ENCODE measurements around the gene TUBB2B. TPM values are rescaled to one million over a fixed set of nuclear protein-coding genes. Genes with fewer than 3 reads are reported as not detected.
"Not testable (repeated sequence)": the region's sequence is repeated elsewhere in the genome, so short reads cannot be mapped to it uniquely, and the experiment has no call there.

The TUBB2B gene
- total and polyA plus RNA-seq, 4 donors = 0.85 to 4.3 (median 2.6) TPM

DNA sequence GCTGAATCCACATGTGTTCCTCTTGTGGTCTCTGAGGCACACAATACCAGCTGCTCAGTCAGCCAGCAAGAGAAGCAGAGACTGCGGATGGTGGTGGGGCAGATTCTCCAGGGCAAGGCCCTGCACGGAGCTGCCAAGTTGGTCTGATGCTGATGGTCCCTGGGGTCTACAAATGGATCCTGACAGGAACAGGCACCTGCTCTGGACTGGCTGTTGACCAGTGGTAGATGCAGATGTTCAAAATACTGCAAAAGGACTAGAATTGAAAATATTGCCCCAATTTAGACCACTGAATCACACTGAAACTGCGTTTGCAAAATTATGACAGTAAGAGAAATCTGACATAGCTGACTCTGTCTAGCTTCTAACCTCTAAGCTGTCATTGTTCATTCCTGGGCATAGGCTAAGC lies 40.5 kb downstream of the TUBB2B start:
- DNase-seq (no peak), ATAC-seq (ENCODE audit: insufficient read depth, low FRiP score) (no peak)
- no peaks in the 10 kb centered on the region for H3K27me3 ChIP-seq (ENCODE audit: control insufficient read depth in 3 of 3, insufficient read depth in 3 of 3, low read length in 2 of 3)
- H3K36me3 ChIP-seq (ENCODE audit: control insufficient read depth in 4 of 4, insufficient read depth in 4 of 4, low read length in 4 of 4) = no peaks in the 10 kb centered on the region
- TF ChIP-seq, protein P1, sequence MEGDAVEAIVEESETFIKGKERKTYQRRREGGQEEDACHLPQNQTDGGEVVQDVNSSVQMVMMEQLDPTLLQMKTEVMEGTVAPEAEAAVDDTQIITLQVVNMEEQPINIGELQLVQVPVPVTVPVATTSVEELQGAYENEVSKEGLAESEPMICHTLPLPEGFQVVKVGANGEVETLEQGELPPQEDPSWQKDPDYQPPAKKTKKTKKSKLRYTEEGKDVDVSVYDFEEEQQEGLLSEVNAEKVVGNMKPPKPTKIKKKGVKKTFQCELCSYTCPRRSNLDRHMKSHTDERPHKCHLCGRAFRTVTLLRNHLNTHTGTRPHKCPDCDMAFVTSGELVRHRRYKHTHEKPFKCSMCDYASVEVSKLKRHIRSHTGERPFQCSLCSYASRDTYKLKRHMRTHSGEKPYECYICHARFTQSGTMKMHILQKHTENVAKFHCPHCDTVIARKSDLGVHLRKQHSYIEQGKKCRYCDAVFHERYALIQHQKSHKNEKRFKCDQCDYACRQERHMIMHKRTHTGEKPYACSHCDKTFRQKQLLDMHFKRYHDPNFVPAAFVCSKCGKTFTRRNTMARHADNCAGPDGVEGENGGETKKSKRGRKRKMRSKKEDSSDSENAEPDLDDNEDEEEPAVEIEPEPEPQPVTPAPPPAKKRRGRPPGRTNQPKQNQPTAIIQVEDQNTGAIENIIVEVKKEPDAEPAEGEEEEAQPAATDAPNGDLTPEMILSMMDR (IDR thresholded peaks at IDR 0.05; ENCODE audit: control extremely low read depth, extremely low read depth) = no peak
- no peaks in the 10 kb centered on the region for H3K4me1 ChIP-seq (ENCODE audit: control insufficient read depth in 5 of 5, insufficient read depth in 5 of 5, low read length in 5 of 5)
- H3K9me3 ChIP-seq (ENCODE audit: control insufficient read depth in 4 of 4, insufficient read depth in 3 of 4, low read length in 3 of 4) = no peaks in the 10 kb centered on the region
- H3K27ac ChIP-seq (ENCODE audit: low read depth in 1 of 2, low read length in 1 of 2) = no peak overlapping the region
- H3K4me3 ChIP-seq = no peak overlapping the region
- 94 to 96% methylated on average over 3 of the region's 3 CpGs for WGBS, 2 donors
- H3K9ac ChIP-seq (ENCODE audit: insufficient read depth in 1 of 2, low read length in 2 of 2) = no peak overlapping the region

DNA sequence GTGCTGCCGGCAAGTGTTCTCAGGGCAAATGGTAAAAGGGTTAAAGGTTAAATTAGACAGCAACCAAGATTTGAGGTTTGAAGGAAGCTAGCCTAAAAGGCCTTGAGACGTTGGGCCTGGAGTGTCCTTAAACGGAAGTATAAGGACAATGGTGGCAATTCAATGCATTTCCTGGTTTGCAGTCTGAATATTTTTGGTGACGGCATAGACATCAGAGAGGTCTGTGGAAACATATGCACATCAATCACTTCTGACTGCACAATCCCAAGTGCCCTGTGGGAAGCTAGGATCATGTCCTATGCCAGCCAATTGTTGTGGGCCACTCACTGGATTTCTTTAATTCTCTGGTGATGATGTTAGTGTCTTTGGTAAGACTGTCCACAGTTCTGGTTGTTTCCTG lies 44.4 kb downstream of the TUBB2B start:
- no peaks in the 10 kb centered on the region for H3K4me1 ChIP-seq (ENCODE audit: control insufficient read depth in 5 of 5, insufficient read depth in 5 of 5, low read length in 5 of 5)
- DNase-seq (peak in 2 of 3 donors; percentile 14 to 36), ATAC-seq (ENCODE audit: insufficient read depth, low FRiP score) (no peak)
- no peak overlapping the region for H3K9ac ChIP-seq (ENCODE audit: insufficient read depth in 1 of 2, low read length in 2 of 2)
- no peak overlapping the region for H3K4me3 ChIP-seq
- no peaks in the 10 kb centered on the region for H3K36me3 ChIP-seq (ENCODE audit: control insufficient read depth in 4 of 4, insufficient read depth in 4 of 4, low read length in 4 of 4)
- no peaks in the 10 kb centered on the region for H3K9me3 ChIP-seq (ENCODE audit: control insufficient read depth in 4 of 4, insufficient read depth in 3 of 4, low read length in 3 of 4)
- TF ChIP-seq, protein P1 (IDR thresholded peaks at IDR 0.05; ENCODE audit: control extremely low read depth, extremely low read depth) = no peak
- H3K27ac ChIP-seq (ENCODE audit: low read depth in 1 of 2, low read length in 1 of 2) = no peak overlapping the region
- H3K27me3 ChIP-seq (ENCODE audit: control insufficient read depth in 3 of 3, insufficient read depth in 3 of 3, low read length in 2 of 3) = no peaks in the 10 kb centered on the region
- WGBS, 2 donors = 72 to 79% methylated on average over 4 of the region's 4 CpGs

GRCh38 chr6:3181105-3181504 lies 46.3 kb downstream of the TUBB2B start:
- H3K4me3 ChIP-seq = no peak overlapping the region
- 70 to 80% methylated on average over 2 of the region's 2 CpGs for WGBS, 2 donors
- no peaks in the 10 kb centered on the region for H3K27me3 ChIP-seq (ENCODE audit: control insufficient read depth in 3 of 3, insufficient read depth in 3 of 3, low read length in 2 of 3)
- no peak for DNase-seq
- H3K9ac ChIP-seq (ENCODE audit: insufficient read depth in 1 of 2, low read length in 2 of 2) = no peak overlapping the region
- no peaks in the 10 kb centered on the region for H3K9me3 ChIP-seq (ENCODE audit: control insufficient read depth in 4 of 4, insufficient read depth in 3 of 4, low read length in 3 of 4)
- no peak for ATAC-seq (ENCODE audit: insufficient read depth, low FRiP score)
- H3K27ac ChIP-seq (ENCODE audit: low read depth in 1 of 2, low read length in 1 of 2) = no peak overlapping the region
- TF ChIP-seq, protein P1 (IDR thresholded peaks at IDR 0.05; ENCODE audit: control extremely low read depth, extremely low read depth) = no peak
- H3K4me1 ChIP-seq (ENCODE audit: control insufficient read depth in 5 of 5, insufficient read depth in 5 of 5, low read length in 5 of 5) = no peaks in the 10 kb centered on the region
- H3K36me3 ChIP-seq (ENCODE audit: control insufficient read depth in 4 of 4, insufficient read depth in 4 of 4, low read length in 4 of 4) = no peaks in the 10 kb centered on the region

- 51 to 72% methylated on average over 4 to 6 of the region's 8 CpGs for WGBS, 2 donors
- not testable (repeated sequence) for H3K4me1 ChIP-seq (ENCODE audit: control insufficient read depth in 5 of 5, insufficient read depth in 5 of 5, low read length in 5 of 5); H3K27me3 ChIP-seq (ENCODE audit: control insufficient read depth in 3 of 3, insufficient read depth in 3 of 3, low read length in 2 of 3); ATAC-seq (ENCODE audit: insufficient read depth, low FRiP score); H3K27ac ChIP-seq (ENCODE audit: low read depth in 1 of 2, low read length in 1 of 2); DNase-seq; H3K36me3 ChIP-seq (ENCODE audit: control insufficient read depth in 4 of 4, insufficient read depth in 4 of 4, low read length in 4 of 4); H3K9me3 ChIP-seq (ENCODE audit: control insufficient read depth in 4 of 4, insufficient read depth in 3 of 4, low read length in 3 of 4); H3K4me3 ChIP-seq; H3K9ac ChIP-seq (ENCODE audit: insufficient read depth in 1 of 2, low read length in 2 of 2)
These were observed 47.5 kb downstream of the TUBB2B start for GRCh38 chr6:3179945-3180344.

GRCh38 chr6:3178666-3179065 lies 48.8 kb downstream of the TUBB2B start:
- not testable (repeated sequence) for DNase-seq; H3K9ac ChIP-seq (ENCODE audit: insufficient read depth in 1 of 2, low read length in 2 of 2); H3K27ac ChIP-seq (ENCODE audit: low read depth in 1 of 2, low read length in 1 of 2); H3K9me3 ChIP-seq (ENCODE audit: control insufficient read depth in 4 of 4, insufficient read depth in 3 of 4, low read length in 3 of 4); H3K36me3 ChIP-seq (ENCODE audit: control insufficient read depth in 4 of 4, insufficient read depth in 4 of 4, low read length in 4 of 4); H3K27me3 ChIP-seq (ENCODE audit: control insufficient read depth in 3 of 3, insufficient read depth in 3 of 3, low read length in 2 of 3); H3K4me1 ChIP-seq (ENCODE audit: control insufficient read depth in 5 of 5, insufficient read depth in 5 of 5, low read length in 5 of 5); H3K4me3 ChIP-seq; ATAC-seq (ENCODE audit: insufficient read depth, low FRiP score)
- 82 to 85% methylated on average over 7 to 8 of the region's 8 CpGs for WGBS, 2 donors
